ENCODE measurements around the gene CEP162. TPM values are rescaled to one million over a fixed set of nuclear protein-coding genes. Genes with fewer than 3 reads are reported as not detected.

CEP162 gene, protein sequence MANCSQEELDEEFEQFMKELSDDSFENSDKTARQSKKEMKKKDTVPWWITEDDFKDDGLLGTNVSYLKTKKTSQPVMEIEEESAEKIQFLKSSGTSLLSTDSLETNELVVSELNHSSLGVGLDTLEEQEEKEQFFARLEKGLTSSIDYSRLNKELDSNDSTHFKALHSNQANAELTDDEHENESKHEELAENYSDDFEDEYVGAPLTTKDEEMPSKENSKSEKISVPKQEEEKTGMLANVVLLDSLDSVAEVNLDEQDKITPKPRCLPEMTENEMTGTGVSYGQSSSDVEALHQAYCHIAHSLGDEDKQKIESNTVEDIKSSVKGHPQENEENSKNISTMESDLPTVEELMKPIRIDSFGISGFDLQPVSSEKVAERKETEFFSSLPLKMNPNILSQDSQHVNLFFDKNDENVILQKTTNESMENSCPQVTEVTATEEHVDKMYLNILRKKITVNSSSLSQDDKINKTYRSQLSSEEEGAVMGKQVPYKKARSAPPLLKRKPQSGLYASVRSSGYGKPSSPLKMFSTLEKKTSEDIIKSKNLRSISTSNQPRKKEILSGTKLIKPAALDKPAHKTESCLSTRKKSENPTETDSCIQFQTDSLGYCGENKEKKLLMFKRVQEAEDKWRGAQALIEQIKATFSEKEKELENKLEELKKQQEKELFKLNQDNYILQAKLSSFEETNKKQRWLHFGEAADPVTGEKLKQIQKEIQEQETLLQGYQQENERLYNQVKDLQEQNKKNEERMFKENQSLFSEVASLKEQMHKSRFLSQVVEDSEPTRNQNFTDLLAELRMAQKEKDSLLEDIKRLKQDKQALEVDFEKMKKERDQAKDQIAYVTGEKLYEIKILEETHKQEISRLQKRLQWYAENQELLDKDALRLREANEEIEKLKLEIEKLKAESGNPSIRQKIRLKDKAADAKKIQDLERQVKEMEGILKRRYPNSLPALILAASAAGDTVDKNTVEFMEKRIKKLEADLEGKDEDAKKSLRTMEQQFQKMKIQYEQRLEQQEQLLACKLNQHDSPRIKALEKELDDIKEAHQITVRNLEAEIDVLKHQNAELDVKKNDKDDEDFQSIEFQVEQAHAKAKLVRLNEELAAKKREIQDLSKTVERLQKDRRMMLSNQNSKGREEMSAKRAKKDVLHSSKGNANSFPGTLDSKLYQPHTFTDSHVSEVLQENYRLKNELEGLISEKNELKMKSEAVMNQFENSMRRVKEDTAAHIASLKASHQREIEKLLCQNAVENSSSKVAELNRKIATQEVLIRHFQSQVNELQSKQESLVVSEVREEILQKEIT (N-terminal part only)
- total RNA-seq, result 11.0 TPM
- long read RNA-seq, full-length matches to known transcripts, result 1 of 7 reads
- long read RNA-seq, partial matches to known transcripts, result 0 of 7 reads
- long read RNA-seq, other reads (novel, unspliced or antisense), result 6 of 7 reads

DNA sequence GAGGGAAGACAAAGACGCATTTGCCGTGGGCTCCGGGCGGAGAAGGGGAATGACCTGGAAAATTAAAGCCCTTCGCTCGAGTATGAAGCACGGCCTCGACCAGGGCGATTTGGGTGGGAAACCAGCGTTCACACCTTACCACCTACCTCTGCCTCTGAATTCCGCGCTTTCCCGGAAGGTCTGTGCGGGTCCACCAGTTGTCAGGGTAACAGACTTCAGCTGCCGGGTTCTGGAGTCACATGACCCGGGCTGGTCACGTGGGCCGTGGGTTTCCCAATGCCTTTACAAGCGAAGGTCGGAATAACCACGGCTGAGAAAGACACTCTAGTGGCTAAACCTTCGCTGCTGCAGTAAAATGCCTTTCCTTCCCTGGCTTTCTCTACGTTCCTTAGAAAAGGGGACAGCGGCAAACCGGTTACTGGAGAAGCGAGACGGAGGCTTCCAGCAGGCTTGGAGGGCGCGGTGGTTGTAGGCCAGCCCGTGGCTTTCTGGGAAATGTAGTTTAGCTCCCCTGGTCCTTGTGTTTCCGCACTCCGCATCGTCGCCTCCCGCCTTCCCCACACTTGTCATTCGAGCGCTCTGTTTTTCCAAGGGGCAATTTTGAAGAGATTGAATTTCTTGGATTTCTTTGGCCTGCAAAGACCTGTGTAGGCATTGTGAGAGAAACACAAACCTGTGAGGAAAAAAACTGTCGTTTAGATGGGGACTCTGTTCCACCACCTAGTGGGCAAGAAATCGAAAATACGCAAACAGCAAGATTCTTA lies at the start of gene CEP162:
CEP162 (minus strand) TSS at position 210 of the 764 bp plus-strand sequence. CDS start 1,250 bp downstream, outside the sequence.
- intact Hi-C loops (cut with DNase I), result loop anchor here (10.0 kb wide), 1 partner anchor 343 kb away; no protein-coding TSS in a partner anchor
- Histone ChIP-seq H3K4me3 (peak within 1 kb of the TSS; percentile 81), H3K27ac (peak within 1 kb of the TSS; percentile 87), H3K27me3 (peaks cover 13% of the 10 kb centered on the region), H3K36me3 (no peaks in the 10 kb centered on the region), H3K4me1 (peaks cover 11% of the 10 kb centered on the region), H3K9me3 (no peaks in the 10 kb centered on the region)
- TF ChIP-seq, protein P1, sequence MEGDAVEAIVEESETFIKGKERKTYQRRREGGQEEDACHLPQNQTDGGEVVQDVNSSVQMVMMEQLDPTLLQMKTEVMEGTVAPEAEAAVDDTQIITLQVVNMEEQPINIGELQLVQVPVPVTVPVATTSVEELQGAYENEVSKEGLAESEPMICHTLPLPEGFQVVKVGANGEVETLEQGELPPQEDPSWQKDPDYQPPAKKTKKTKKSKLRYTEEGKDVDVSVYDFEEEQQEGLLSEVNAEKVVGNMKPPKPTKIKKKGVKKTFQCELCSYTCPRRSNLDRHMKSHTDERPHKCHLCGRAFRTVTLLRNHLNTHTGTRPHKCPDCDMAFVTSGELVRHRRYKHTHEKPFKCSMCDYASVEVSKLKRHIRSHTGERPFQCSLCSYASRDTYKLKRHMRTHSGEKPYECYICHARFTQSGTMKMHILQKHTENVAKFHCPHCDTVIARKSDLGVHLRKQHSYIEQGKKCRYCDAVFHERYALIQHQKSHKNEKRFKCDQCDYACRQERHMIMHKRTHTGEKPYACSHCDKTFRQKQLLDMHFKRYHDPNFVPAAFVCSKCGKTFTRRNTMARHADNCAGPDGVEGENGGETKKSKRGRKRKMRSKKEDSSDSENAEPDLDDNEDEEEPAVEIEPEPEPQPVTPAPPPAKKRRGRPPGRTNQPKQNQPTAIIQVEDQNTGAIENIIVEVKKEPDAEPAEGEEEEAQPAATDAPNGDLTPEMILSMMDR (IDR thresholded peaks at IDR 0.05), result peak; percentile 70
- ATAC-seq (peak; percentile 98), DNase-seq (peak; percentile 96)

DNA sequence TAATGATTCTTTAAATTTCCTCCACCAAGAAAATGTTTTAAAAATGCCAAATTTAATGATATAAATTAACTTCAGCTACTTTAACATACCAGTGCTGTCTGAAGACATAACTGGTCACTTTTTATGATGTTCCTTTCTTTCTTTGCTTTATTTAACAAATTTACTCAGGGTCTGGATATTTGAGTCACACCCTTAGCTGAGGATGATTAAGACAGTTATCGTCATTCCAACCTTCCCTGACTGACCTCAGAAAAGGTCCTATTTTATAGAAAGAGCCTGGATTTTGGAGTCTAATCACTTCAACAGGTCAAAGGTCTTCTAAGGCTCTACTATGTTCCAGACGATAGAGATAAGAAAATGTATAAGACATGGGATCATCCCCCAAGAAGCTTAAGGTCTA lies 47.4 kb upstream of the CEP162 start:
- TF ChIP-seq, protein P1 (IDR thresholded peaks at IDR 0.05), result no peak
- DNase-seq (no peak), ATAC-seq (no peak)
- Histone ChIP-seq H3K27ac (no peak overlapping the region), H3K4me3 (no peak overlapping the region), H3K36me3 (no peaks in the 10 kb centered on the region), H3K4me1 (no peaks in the 10 kb centered on the region), H3K9me3 (no peaks in the 10 kb centered on the region), H3K27me3 (no peaks in the 10 kb centered on the region)
- intact Hi-C loops (cut with DNase I), result no loop called here

DNA sequence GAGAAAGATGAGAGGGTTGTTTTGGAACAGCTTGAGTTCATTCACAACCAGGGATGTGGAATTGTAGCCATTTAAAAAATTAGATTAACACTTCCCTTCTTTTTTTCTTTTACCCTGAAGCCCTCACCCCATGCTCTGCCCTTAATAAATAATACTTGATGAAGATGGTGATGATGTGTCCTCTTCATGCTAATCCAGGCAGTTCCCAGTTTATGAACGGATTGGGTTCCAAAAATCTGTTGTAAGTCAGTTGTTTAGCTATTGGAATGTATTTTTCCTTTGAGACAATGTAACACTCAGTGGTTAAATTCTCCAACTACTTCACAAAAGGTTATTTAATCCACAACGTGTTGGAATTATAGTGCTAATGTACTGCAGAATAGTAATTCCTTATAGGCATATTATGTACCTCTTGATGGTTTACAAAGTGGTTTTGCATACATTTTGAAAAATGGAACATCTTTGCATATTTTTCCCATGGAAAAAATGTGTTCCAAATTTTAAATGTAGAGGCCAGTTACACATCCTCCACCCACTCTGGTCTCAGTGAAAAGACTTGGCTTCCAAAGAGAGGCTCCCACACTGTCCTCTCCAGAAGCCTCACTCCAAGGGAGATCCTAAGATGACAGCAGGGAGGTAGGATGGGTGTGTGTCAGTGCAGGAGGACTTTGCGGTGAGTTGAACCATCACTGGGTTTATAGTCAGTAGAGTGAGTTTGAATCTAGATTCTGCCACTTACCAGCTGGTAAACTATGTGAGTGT lies 45.8 kb upstream of the CEP162 start:
- no peaks in the 10 kb centered on the region for H3K4me1 ChIP-seq
- DNase-seq, result no peak
- intact Hi-C loops (cut with DNase I), result no loop called here

DNA sequence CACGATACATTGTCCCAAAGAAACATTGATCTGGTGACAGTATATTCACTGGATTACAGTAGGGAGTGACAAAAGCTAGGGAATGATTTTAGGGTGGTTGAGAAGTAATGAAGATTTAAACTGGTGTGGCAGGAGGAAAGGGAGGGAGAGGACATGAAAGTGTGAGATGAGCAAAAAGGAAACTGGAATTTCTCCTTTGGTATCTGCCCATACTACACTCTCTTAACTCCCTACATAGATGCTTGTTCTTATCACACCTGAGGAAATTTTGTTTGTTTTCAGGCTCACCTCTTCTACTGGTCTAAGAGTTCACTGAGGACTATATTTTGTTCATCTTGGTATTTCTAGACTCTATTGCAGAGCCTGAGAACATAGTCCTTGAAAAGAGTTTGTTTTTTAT lies 44.9 kb upstream of the CEP162 start:
- H3K27ac ChIP-seq, result no peak overlapping the region
- no peaks in the 10 kb centered on the region for H3K36me3 ChIP-seq
- ATAC-seq (no peak), DNase-seq (no peak)
- TF ChIP-seq, protein P1 (IDR thresholded peaks at IDR 0.05), result no peak
- no peaks in the 10 kb centered on the region for H3K9me3 ChIP-seq
- no peaks in the 10 kb centered on the region for H3K27me3 ChIP-seq
- intact Hi-C loops (cut with DNase I), result no loop called here
- no peak overlapping the region for H3K4me3 ChIP-seq
- no peaks in the 10 kb centered on the region for H3K4me1 ChIP-seq

More for the DNA sequence above, 45.8 kb upstream of the CEP162 start:
- TF ChIP-seq, protein P1 (IDR thresholded peaks at IDR 0.05), result no peak
- no peaks in the 10 kb centered on the region for H3K9me3 ChIP-seq
- H3K27ac ChIP-seq, result no peak overlapping the region
- H3K36me3 ChIP-seq, result no peaks in the 10 kb centered on the region
- no peak for ATAC-seq
- no peak overlapping the region for H3K4me3 ChIP-seq
- H3K27me3 ChIP-seq, result no peaks in the 10 kb centered on the region
